NCI-H1694 treated with DMSO at 0.1 percent for 48 hours (cell line): ENCODE measurements around the gene PRAMEF2.
"Not testable (repeated sequence)": the region's sequence is repeated elsewhere in the genome, so short reads cannot be mapped to it uniquely, and the experiment has no call there.

Source experiments
- DNase-seq: peaks from one replicate; lab custom pipeline; 2025; lab: John Stamatoyannopoulos, UW

PRAMEF2 gene, protein sequence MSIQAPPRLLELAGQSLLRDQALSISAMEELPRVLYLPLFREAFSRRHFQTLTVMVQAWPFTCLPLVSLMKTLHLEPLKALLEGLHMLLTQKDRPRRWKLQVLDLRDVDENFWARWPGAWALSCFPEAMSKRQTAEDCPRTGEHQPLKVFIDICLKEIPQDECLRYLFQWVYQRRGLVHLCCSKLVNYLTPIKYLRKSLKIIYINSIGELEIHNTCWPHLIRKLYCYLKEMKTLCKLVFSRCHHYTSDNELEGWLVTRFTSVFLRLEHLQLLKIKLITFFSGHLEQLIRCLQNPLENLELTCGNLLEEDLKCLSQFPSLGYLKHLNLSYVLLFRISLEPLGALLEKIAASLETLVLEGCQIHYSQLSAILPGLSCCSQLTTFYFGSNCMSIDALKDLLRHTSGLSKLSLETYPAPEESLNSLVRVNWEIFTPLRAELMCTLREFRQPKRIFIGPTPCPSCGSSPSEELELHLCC

GRCh38 chr1:12856786-12857185 is at the start of gene PRAMEF2:
Gene PRAMEF2, plus strand, starts transcription at chr1:12857086. Its CDS starts 1,924 bp downstream, at chr1:12859010.
- not testable (repeated sequence) for DNase-seq

DNA sequence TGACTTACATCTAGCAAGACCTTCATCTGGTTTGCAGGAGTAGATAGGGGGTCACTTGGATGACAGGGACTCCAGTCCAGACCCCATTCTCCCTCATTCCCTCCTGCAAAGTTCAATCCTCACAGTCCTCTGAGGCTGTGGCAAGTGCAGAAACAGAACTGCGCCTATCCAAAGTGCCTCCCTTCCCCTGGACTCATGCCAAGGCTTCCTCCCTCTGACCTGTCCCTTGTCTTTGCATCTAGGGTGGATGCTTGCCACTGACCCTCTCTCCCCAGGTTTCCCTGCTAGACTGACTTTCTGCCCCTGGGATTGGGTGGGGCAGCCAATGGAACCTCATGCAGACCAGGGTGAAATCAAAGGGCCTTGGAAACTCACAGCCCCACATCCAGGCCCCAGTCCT is 47.0 kb upstream of the PRAMEF2 start:
- no peak for DNase-seq

GRCh38 chr1:12810691-12811408 is 46.0 kb upstream of the PRAMEF2 start:
- no peak for DNase-seq

- DNase-seq: no peak
Measured at GRCh38 chr1:12811409-12811784, 45.5 kb upstream of the PRAMEF2 start.

DNA sequence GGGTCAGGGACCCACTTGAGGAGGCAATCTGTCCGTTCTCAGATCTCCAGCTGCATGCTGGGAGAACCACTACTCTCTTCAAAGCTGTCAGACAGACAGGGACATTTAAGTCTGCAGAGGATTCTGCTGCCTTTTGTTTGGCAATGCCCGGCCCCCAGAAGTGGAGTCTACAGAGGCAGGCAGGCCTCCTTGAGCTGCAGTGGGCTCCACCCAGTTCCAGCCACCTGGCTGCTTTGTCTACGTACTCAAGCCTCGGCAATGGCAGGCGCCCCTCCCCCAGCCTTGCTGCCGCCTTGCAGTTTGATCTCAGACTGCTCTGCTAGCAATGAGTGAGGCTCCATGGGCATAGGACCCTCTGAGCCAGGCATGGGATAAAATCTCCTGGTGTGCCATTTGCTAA is 37.8 kb upstream of the PRAMEF2 start:
- not testable (repeated sequence) for DNase-seq

GRCh38 chr1:12831310-12831709 is 25.6 kb upstream of the PRAMEF2 start, which contains the start of gene PRAMEF11:
Gene PRAMEF11, minus strand, starts transcription at chr1:12831410. Its CDS starts 2,621 bp downstream, at chr1:12828789.
- DNase-seq: not testable (repeated sequence)

DNA sequence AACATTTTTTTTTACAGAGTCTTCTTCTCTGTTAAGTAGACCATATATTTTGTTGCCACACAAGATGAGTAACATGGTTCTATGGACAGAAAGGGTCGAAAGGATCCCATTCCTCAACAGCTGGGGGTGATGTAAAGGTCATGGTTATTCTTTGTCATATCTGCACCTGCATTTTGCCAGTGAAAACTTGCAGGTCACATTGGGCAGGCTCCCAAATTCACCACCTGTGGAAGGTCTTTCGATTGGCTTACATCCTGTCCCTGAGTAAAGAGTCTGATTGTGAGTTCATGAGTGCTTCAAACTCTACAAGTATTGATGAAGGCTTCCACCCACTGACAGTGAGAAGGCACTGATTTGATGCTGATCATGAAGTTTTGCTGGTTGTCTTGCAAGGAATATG is 23.6 kb upstream of the PRAMEF2 start:
- not testable (repeated sequence) for DNase-seq

DNA sequence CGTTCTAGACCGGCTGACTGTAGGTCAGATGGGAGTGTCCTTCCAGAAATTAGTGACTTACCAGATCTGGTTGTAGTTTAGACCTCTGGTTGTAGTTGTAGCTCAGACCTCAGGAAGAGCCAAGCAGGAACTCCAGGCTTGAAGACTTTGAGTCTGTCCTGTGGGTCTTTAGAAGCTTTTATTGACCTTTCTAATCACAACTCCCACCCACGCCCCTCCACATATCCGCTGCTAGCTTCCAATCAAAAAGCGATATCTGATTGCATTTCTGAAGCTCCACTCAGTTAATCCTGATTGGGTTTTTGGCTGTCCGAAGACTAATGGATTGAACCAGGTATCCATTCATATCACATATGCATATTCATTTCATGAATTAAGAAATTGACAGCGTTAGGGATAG is 8.3 kb upstream of the PRAMEF2 start, which contains the start of gene HNRNPCL1:
HNRNPCL1 (minus strand) TSS at position 101 of the 400 bp plus-strand sequence. CDS start 431 bp downstream, outside the sequence.
- DNase-seq: not testable (repeated sequence)

GRCh38 chr1:12851779-12852178 is 5.1 kb upstream of the PRAMEF2 start:
- no peak for DNase-seq

DNA sequence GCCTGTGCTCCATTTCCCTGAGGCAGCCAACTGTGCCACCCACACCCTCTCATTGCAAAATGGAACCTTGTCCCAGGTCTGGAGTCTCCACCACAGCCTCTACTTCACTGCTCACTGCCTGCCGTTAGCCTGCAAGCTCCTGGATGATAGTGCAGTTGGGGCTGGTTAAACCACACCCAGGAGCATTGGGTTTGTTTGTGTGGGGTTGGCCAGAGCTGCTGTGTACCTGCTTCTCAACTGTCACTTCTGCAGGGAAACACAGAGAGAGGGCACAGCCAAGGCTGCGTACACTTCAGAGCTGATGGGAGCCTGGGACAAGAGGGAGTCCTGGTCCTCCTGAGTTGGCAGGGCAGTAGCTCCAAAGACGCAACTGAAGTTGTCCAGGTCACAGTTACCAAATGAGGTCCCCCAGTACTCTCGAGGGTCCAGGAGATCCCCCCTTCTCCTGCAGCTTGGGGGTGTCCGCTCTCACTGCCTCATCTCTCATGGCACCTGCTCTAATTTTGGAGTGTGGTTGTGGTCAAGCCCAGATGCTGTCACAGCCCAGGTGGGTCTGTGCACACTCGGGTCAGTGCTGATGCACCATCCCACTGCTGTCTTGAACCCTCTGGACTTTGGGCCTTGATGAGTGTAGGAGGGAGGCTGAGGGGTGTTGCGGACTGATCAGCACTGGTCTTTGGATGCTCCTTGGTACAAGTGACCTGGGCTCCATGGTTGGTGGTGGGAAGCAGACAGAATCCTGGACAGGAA is 6.4 kb downstream of the PRAMEF2 start:
- not testable (repeated sequence) for DNase-seq

- not testable (repeated sequence) for DNase-seq
Measured at GRCh38 chr1:12878453-12878852, 21.6 kb downstream of the PRAMEF2 start.

GRCh38 chr1:12886101-12886500 is 29.2 kb downstream of the PRAMEF2 start, which contains the start of gene PRAMEF4:
Gene PRAMEF4, minus strand, starts transcription at chr1:12886201. Its CDS starts 2,807 bp downstream, at chr1:12883394.
- DNase-seq: not testable (repeated sequence)

GRCh38 chr1:12898170-12898569 is 41.3 kb downstream of the PRAMEF2 start, which contains the start of gene PRAMEF10:
Gene PRAMEF10, minus strand, starts transcription at chr1:12898270. Its CDS starts 2,423 bp downstream, at chr1:12895847.
- not testable (repeated sequence) for DNase-seq

DNA sequence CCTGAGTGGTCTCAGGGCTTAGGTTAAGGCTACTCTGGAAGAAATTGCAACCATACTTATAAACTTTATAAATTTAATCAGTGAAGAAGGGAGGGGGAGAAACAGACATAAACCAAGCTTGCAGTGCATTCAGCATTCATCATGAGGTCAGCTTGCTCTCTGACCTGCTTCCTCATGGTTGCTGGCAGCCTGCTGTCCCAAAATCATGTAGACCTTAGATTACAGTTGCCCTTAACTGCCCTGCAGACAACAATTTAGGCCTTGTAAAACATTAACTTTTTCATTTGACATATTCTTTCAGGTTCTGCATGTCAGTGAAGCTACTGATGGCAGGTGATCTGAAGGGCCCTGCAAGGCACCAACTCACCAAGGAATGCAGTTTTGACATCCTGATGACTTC is 42.3 kb downstream of the PRAMEF2 start:
- not testable (repeated sequence) for DNase-seq

DNA sequence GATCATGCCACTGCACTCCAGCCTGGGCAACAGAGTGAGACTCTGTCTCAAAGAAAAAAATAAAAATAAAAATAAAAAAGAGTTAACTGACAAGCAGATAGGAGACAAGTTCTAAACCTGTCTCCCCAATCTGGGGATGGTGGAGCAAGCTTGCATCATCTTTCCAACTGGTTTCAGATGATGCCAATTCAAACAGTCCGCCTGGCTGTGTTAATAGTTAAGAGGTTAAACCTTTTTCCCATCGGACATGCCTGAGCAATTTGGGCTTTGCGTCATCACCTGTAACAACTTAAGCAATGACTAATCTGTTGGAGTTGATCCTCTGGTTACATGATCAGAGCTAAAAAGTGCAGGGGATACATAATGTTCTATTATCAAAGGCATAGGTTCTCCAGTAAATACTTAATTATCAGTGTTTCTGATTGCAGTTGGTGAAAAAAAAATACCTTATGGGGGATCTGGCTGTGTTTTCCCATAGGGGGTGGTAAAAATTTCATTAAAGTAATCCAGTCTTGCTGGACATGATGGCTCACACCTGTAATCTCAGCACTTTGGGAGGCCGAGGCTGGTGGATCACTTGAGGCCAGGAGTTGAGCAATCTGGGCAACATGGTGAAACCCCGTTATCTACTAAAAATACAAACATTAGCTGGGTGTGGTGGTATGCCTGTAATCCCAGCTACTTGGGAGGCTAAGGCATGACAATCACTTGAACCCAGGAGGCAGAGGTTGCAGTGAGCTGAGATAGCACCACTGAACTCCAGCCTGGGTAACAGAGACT is 47.1 kb downstream of the PRAMEF2 start:
- not testable (repeated sequence) for DNase-seq
